Measurements from ENCODE around the gene HMGA1.

Gene HMGA1

GRCh38 chr6:34236131-34236442 lies 586 bp upstream of the HMGA1 start:
- Histone ChIP-seq H3K27ac (ENCODE audit: low read depth, low read length) (peak overlapping the region; percentile 86), H3K36me3 (ENCODE audit: control insufficient read depth, low read length) (peaks cover 39% of the 10 kb centered on the region), H3K27me3 (ENCODE audit: control insufficient read depth, low read length) (no peaks in the 10 kb centered on the region), H4K20me1 (ENCODE audit: control insufficient read depth, insufficient read depth, low read depth, low read length) (peaks cover 23% of the 10 kb centered on the region; the same call in 1 of the 2 replicates), H3K4me2 (ENCODE audit: low read length) (peak overlapping the region; percentile 95), H3K79me2 (ENCODE audit: control insufficient read depth, low read length) (peaks cover 45% of the 10 kb centered on the region), H3K9me3 (ENCODE audit: control insufficient read depth, insufficient read depth, low read length) (no peaks in the 10 kb centered on the region), H3K4me1 (ENCODE audit: control insufficient read depth, low read length) (peaks cover 42% of the 10 kb centered on the region), H3K4me3 (ENCODE audit: low read length) (peak overlapping the region; percentile 82), H3K9me2 (replicated peaks; ENCODE audit: control insufficient read depth, low read length) (no peaks in the 10 kb centered on the region), H3F3A (ENCODE audit: control insufficient read depth, insufficient read depth) (peaks cover 44% of the 10 kb centered on the region)
- no peak for TF ChIP-seq EZH2phosphoT487 (IDR thresholded peaks at IDR 0.05; ENCODE audit: borderline replicate concordance, low read length)
- no peak for TF ChIP-seq CTCF (IDR thresholded peaks at IDR 0.05; ENCODE audit: low read depth, low read length, poor library complexity, severe bottlenecking)

- H3K4me1 ChIP-seq (ENCODE audit: control insufficient read depth, low read length): peaks cover 53% of the 10 kb centered on the region
- H3K4me3 ChIP-seq (ENCODE audit: low read length): peak overlapping the region; percentile 82
- H3K9me3 ChIP-seq (ENCODE audit: control insufficient read depth, insufficient read depth, low read length): no peaks in the 10 kb centered on the region
- peaks cover 51% of the 10 kb centered on the region for H3K36me3 ChIP-seq (ENCODE audit: control insufficient read depth, low read length)
- H4K20me1 ChIP-seq (ENCODE audit: control insufficient read depth, insufficient read depth, low read depth, low read length): peaks cover 28% of the 10 kb centered on the region
- H3K4me2 ChIP-seq (ENCODE audit: low read length): peak overlapping the region; percentile 69
- no peaks in the 10 kb centered on the region for H3K9me2 ChIP-seq (replicated peaks; ENCODE audit: control insufficient read depth, low read length)
- H3K79me2 ChIP-seq (ENCODE audit: control insufficient read depth, low read length): peaks cover 57% of the 10 kb centered on the region
- H3F3A ChIP-seq (ENCODE audit: control insufficient read depth, insufficient read depth): peaks cover 57% of the 10 kb centered on the region
- H3K27ac ChIP-seq (ENCODE audit: low read depth, low read length): peak overlapping the region; percentile 94
- TF ChIP-seq EZH2phosphoT487 (IDR thresholded peaks at IDR 0.05; ENCODE audit: borderline replicate concordance, low read length) (no peak), CTCF (IDR thresholded peaks at IDR 0.05; ENCODE audit: low read depth, low read length, poor library complexity, severe bottlenecking) (no peak)
- no peaks in the 10 kb centered on the region for H3K27me3 ChIP-seq (ENCODE audit: control insufficient read depth, low read length)
Measured at GRCh38 chr6:34237316-34237721, 646 bp downstream of the HMGA1 start.

- Histone ChIP-seq H3F3A (ENCODE audit: control insufficient read depth, insufficient read depth) (peaks cover 62% of the 10 kb centered on the region), H3K9me3 (ENCODE audit: control insufficient read depth, insufficient read depth, low read length) (no peaks in the 10 kb centered on the region), H3K4me2 (ENCODE audit: low read length) (peak overlapping the region; percentile 69), H3K27ac (ENCODE audit: low read depth, low read length) (peak overlapping the region; percentile 94), H3K36me3 (ENCODE audit: control insufficient read depth, low read length) (peaks cover 58% of the 10 kb centered on the region), H3K4me3 (ENCODE audit: low read length) (peak overlapping the region; percentile 80), H3K9me2 (replicated peaks; ENCODE audit: control insufficient read depth, low read length) (no peaks in the 10 kb centered on the region), H3K4me1 (ENCODE audit: control insufficient read depth, low read length) (peaks cover 57% of the 10 kb centered on the region), H4K20me1 (ENCODE audit: control insufficient read depth, insufficient read depth, low read depth, low read length) (peaks cover 30% of the 10 kb centered on the region), H3K27me3 (ENCODE audit: control insufficient read depth, low read length) (no peaks in the 10 kb centered on the region), H3K79me2 (ENCODE audit: control insufficient read depth, low read length) (peaks cover 59% of the 10 kb centered on the region)
- TF ChIP-seq EZH2phosphoT487 (IDR thresholded peaks at IDR 0.05; ENCODE audit: borderline replicate concordance, low read length): no peak
- peak; percentile 55 for TF ChIP-seq CTCF (IDR thresholded peaks at IDR 0.05; ENCODE audit: low read depth, low read length, poor library complexity, severe bottlenecking)
Measured at GRCh38 chr6:34237722-34238584, 1.3 kb downstream of the HMGA1 start.
